GM23338 (cell line): ENCODE results near the gene EFCAB9. TPM values are rescaled to one million over a fixed set of nuclear protein-coding genes. Genes with fewer than 3 reads are reported as not detected.

Experiments used
- ATAC-seq: fragments of 200-7000 bp; cut with Tn5 transposase; 3 replicates; pipeline ENCODE4 v1.9.1; 2020
- DNase-seq: peaks from one replicate; pipeline ENCODE4 v3.0.0-alpha.2; 2015; ENCODE audit warnings: low spot score
- H2AFZ ChIP-seq: fragments of 200-600 bp; sonication (generic); 2 replicates; pipeline ENCODE4 v1.8.0; 2016; ENCODE audit warnings: antibody characterized with exemption, mild to moderate bottlenecking, moderate library complexity
- H3F3A ChIP-seq: fragments of 200-600 bp; sonication (generic); replicated peaks from 2 replicates; pipeline ENCODE4 v1.8.0; 2017; ENCODE audit warnings: antibody characterized with exemption, mixed run types, low read depth
- H3K27ac ChIP-seq: fragments of 200-600 bp; sonication (generic); 2 replicates; pipeline ENCODE4 v1.6.1; 2016; ENCODE audit warnings: low read depth
- H3K27me3 ChIP-seq: fragments of 200-600 bp; sonication (generic); 2 replicates; pipeline ENCODE4 v1.8.0; 2016; ENCODE audit warnings: mild to moderate bottlenecking, mixed run types, moderate library complexity; ENCODE audit not compliant: insufficient read depth
- H3K36me3 ChIP-seq: fragments of 200-600 bp; sonication (generic); 2 replicates; pipeline ENCODE4 v1.8.0; 2016; ENCODE audit warnings: mild to moderate bottlenecking; ENCODE audit not compliant: insufficient read depth
- H3K4me1 ChIP-seq: fragments of 200-600 bp; sonication (generic); 2 replicates; pipeline ENCODE4 v1.8.0; 2016; ENCODE audit warnings: mild to moderate bottlenecking, moderate library complexity; ENCODE audit not compliant: insufficient read depth
- H3K4me2 ChIP-seq: fragments of 200-600 bp; sonication (generic); 2 replicates; pipeline ENCODE4 v1.7.1; 2017; ENCODE audit warnings: mixed run types
- H3K4me3 ChIP-seq: fragments of 200-600 bp; sonication (generic); 2 replicates; pipeline ENCODE4 v1.6.1; 2016; ENCODE audit warnings: mixed run types
- H3K79me2 ChIP-seq: fragments of 200-600 bp; sonication (generic); replicated peaks from 2 replicates; pipeline ENCODE4 v1.8.0; 2017; ENCODE audit warnings: mild to moderate bottlenecking; ENCODE audit not compliant: insufficient read depth
- H3K9me2 ChIP-seq: fragments of 200-600 bp; sonication (generic); 2 replicates; pipeline ENCODE4 v1.8.0; 2017; ENCODE audit not compliant: insufficient read depth
- H4K20me1 ChIP-seq: fragments of 200-600 bp; sonication (generic); replicated peaks from 2 replicates; pipeline ENCODE4 v1.8.0; 2017; ENCODE audit warnings: mild to moderate bottlenecking; ENCODE audit not compliant: insufficient read depth
- H3K27ac Mint-ChIP-seq: 2 replicates; pipeline ENCODE4 v1.8.0; 2020; ENCODE audit warnings: inconsistent platforms, mild to moderate bottlenecking, moderate library complexity, mixed read lengths
- H3K27me3 Mint-ChIP-seq: 3 replicates; pipeline ENCODE4 v1.8.0; 2022; ENCODE audit warnings: low read depth, mild to moderate bottlenecking, moderate library complexity, mixed read lengths, inconsistent platforms; ENCODE audit not compliant: insufficient read depth, poor library complexity
- H3K36me3 Mint-ChIP-seq: 3 replicates; pipeline ENCODE4 v1.8.0; 2021; ENCODE audit warnings: low read depth, mild to moderate bottlenecking, inconsistent platforms, moderate library complexity, mixed read lengths
- H3K4me1 Mint-ChIP-seq: 3 replicates; pipeline ENCODE4 v1.8.0; 2020; ENCODE audit warnings: mild to moderate bottlenecking, inconsistent platforms, mixed read lengths
- H3K4me3 Mint-ChIP-seq: 3 replicates; pipeline ENCODE4 v1.8.0; 2021; ENCODE audit warnings: moderate library complexity, mild to moderate bottlenecking, inconsistent platforms, mixed read lengths
- H3K9me3 Mint-ChIP-seq: 3 replicates; pipeline ENCODE4 v1.8.0; 2020; ENCODE audit warnings: moderate library complexity, mild to moderate bottlenecking, inconsistent platforms, mixed read lengths
- CREB1 ChIP-seq: fragments of 250-450 bp; sonication (Bioruptor Pico); IDR thresholded peaks from 2 replicates; pipeline ENCODE4 v1.5.0; 2020; ENCODE audit warnings: low read depth, mild to moderate bottlenecking, moderate library complexity
- CTCF ChIP-seq, 2 experiments: fragments of 200-600 bp in 1 of 2; sonication (generic) in 1 of 2; conservative IDR thresholded peaks; 2 replicates each; pipeline versions ENCODE4 v1.5.1 to v1.6.1; 2016 to 2017; ENCODE audit warnings: antibody characterized with exemption in 2 of 2, low read depth in 2 of 2, mild to moderate bottlenecking in 2 of 2, moderate library complexity in 1 of 2
- ETS1 ChIP-seq: IDR thresholded peaks from 2 replicates; pipeline ENCODE4 v1.6.1; 2016; ENCODE audit warnings: antibody characterized with exemption
- EZH2 ChIP-seq: fragments of 200-600 bp; sonication (generic); IDR thresholded peaks from one replicate; pipeline ENCODE4 v1.8.0; 2017; ENCODE audit warnings: antibody characterized with exemption, mild to moderate bottlenecking, low read depth; ENCODE audit not compliant: unreplicated experiment
- EZH2phosphoT487 ChIP-seq: fragments of 200-600 bp; sonication (generic); IDR thresholded peaks from one replicate; pipeline ENCODE4 v1.8.1; 2018; ENCODE audit warnings: antibody characterized with exemption; ENCODE audit not compliant: unreplicated experiment
- JUNB ChIP-seq: IDR thresholded peaks from one replicate; pipeline ENCODE4 v1.6.1; 2016; ENCODE audit warnings: antibody characterized with exemption; ENCODE audit not compliant: unreplicated experiment
- NANOG ChIP-seq: IDR thresholded peaks from 2 replicates; pipeline ENCODE4 v1.6.1; 2016; ENCODE audit warnings: antibody characterized with exemption, borderline replicate concordance
- POLR2AphosphoS5 ChIP-seq: IDR thresholded peaks from 2 replicates; pipeline ENCODE4 v1.6.1; 2016; ENCODE audit warnings: antibody characterized with exemption, low read depth
- REST ChIP-seq: IDR thresholded peaks from one replicate; pipeline ENCODE4 v1.6.1; 2018; ENCODE audit warnings: antibody characterized with exemption; ENCODE audit not compliant: unreplicated experiment
- STAT1 ChIP-seq: IDR thresholded peaks from one replicate; pipeline ENCODE4 v1.6.1; 2016; ENCODE audit warnings: antibody characterized with exemption; ENCODE audit not compliant: unreplicated experiment
- ZNF114 ChIP-seq: fragments of 250-450 bp; sonication (Bioruptor Pico); IDR thresholded peaks from 2 replicates; pipeline ENCODE4 v1.5.0; 2020; ENCODE audit warnings: mild to moderate bottlenecking, moderate library complexity
- ZNF331 ChIP-seq: fragments of 250-450 bp; sonication (Bioruptor Pico); IDR thresholded peaks from 2 replicates; pipeline ENCODE4 v1.5.0; 2020; ENCODE audit warnings: low read depth, mild to moderate bottlenecking, moderate library complexity
- ZNF462 ChIP-seq: fragments of 250-450 bp; sonication (Bioruptor Pico); IDR thresholded peaks from 2 replicates; pipeline ENCODE4 v1.5.0; 2020; ENCODE audit warnings: mild to moderate bottlenecking, moderate library complexity
- polyA plus RNA-seq: library from polyadenylated mRNA; unstranded; fragments of >200 nt; fragmentation: Nextera tagmentation; extraction: Ambion mirVana; gene quantifications from 2 replicates; pipeline ENCODE4 v1.2.1, GENCODE V29; 2016
- total RNA-seq: library from RNA; depleted of rRNA; stranded (reverse); fragments of >200 nt; shearing (Covaris generic); gene quantifications from 2 replicates; pipeline ENCODE4 v1.2.3, GENCODE V29; 2014

The EFCAB9 gene
- total and polyA plus RNA-seq, 2 experiments from 2014 or later: not detected

- Histone ChIP-seq H3K4me3 (no peak overlapping the region), H3K79me2 (peaks cover 16% of the 10 kb centered on the region), H3K27me3 (no peaks in the 10 kb centered on the region), H3K36me3 (no peaks in the 10 kb centered on the region), H3K9me2 (no peaks in the 10 kb centered on the region), H3K4me2 (no peak overlapping the region), H3F3A (peaks cover 3% of the 10 kb centered on the region; the same call in 1 of the 2 replicates), H2AFZ (no peak overlapping the region), H3K27ac (no peak overlapping the region), H4K20me1 (no peaks in the 10 kb centered on the region; the same call in none of the 2 replicates), H3K4me1 (no peaks in the 10 kb centered on the region; the same call in 1 of the 2 replicates)
- DNase-seq: no peak
- no peak for ATAC-seq
- H3K27me3 Mint-ChIP-seq: peaks cover 2% of the 10 kb centered on the region
- TF ChIP-seq CTCF (conservative IDR thresholded peaks at IDR 0.05; ENCODE audit: low read depth in 2 of 2): no peak
- no peak for TF ChIP-seq EZH2
- no peak for TF ChIP-seq EZH2phosphoT487
- no peak for TF ChIP-seq JUNB
- TF ChIP-seq STAT1: no peak
- no peak for TF ChIP-seq REST
- no peak for TF ChIP-seq POLR2AphosphoS5
- TF ChIP-seq ZNF114 (CRISPR knock-in tag): no peak
- TF ChIP-seq ETS1: no peak
- no peak for TF ChIP-seq ZNF462 (CRISPR knock-in tag)
- no peak for TF ChIP-seq NANOG
- no peak for TF ChIP-seq ZNF331 (CRISPR knock-in tag)
- no peak for TF ChIP-seq CREB1 (CRISPR knock-in tag)
- H3K4me1 Mint-ChIP-seq: peaks cover 5% of the 10 kb centered on the region; the same call in 2 of the 3 replicates
- H3K9me3 Mint-ChIP-seq: no peaks in the 10 kb centered on the region
- H3K27ac Mint-ChIP-seq: no peak overlapping the region
- no peaks in the 10 kb centered on the region for H3K36me3 Mint-ChIP-seq
- no peak overlapping the region for H3K4me3 Mint-ChIP-seq
Observed at GRCh38 chr5:172166030-172166826, 27.7 kb upstream of the EFCAB9 start.
